ENCODE measurements around the gene VPS35L. TPM values are rescaled to one million over a fixed set of nuclear protein-coding genes. Genes with fewer than 3 reads are reported as not detected.

VPS35L gene
- total and polyA plus RNA-seq, 2 of the 13 experiments (the other 11 are each of a cell fraction or from before 2014, with no cell fraction given), result 1.4 to 1.6 TPM

- H3K36me3 ChIP-seq (replicated peaks in 1 of 2; ENCODE audit: control insufficient read depth in 1 of 2, insufficient read depth in 2 of 2, low read length in 2 of 2), result no peaks in the 10 kb centered on the region
- POLR2A ChIA-PET, result no interaction called here
These were observed 128.1 kb downstream of the VPS35L start for GRCh38 chr16:19683453-19684236.

DNA sequence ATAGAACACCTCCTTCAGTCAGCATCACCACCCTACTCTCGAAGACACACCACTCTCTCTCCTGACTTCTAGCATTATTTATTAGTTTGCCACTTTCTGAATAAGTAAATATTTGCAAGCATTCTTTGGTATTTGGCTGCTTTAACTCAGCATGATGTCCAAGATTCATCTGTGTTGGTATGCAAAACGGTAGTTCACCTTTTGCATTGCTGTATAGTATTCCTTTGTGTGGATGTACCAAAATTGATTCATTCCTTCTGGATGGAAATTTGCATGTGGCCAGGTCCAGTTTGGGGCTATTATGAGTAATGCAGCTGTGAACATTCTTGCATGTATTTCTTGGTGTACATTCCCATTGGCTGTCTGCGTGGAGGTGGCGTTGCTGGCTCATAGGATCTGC lies 129.7 kb downstream of the VPS35L start:
- Histone ChIP-seq H3K9me3 (ENCODE audit: low read length) (no peaks in the 10 kb centered on the region), H4K20me1 (ENCODE audit: insufficient read depth, low read length) (no peaks in the 10 kb centered on the region), H3K4me1 (ENCODE audit: insufficient read depth, low read length) (no peaks in the 10 kb centered on the region), H3K9ac (ENCODE audit: insufficient read depth, low read depth, low read length) (no peak overlapping the region), H3K4me3 (replicated peaks in 1 of 3; ENCODE audit: insufficient read depth in 1 of 3, low read depth in 2 of 3, low read length in 3 of 3) (no peak overlapping the region), H3K4me2 (ENCODE audit: low read depth, low read length) (no peak overlapping the region), H3K36me3 (replicated peaks in 1 of 2; ENCODE audit: control insufficient read depth in 1 of 2, insufficient read depth in 2 of 2, low read length in 2 of 2) (no peaks in the 10 kb centered on the region), H2AFZ (ENCODE audit: low read length) (no peak overlapping the region), H3K79me2 (ENCODE audit: insufficient read depth, low read length) (no peaks in the 10 kb centered on the region), H3K27ac (ENCODE audit: extremely low read length, insufficient read depth, low read length) (no peak overlapping the region), H3K27me3 (ENCODE audit: control insufficient read depth in 1 of 2, insufficient read depth in 2 of 2, low read length in 2 of 2) (no peaks in the 10 kb centered on the region)
- BruUV-seq (replicated peaks), result no TSS peak
- 0 out of 2 replicates have a peak, but pooled peaks have one; percentile 35 for TF ChIP-seq ZNF260 (CRISPR knock-in tag; IDR thresholded peaks at IDR 0.05; ENCODE audit: borderline replicate concordance, low read depth)
- TF ChIP-seq NFE2L1 (CRISPR knock-in tag; IDR thresholded peaks at IDR 0.05; ENCODE audit: borderline replicate concordance), result no peak
- ChIA-PET POLR2A (no interaction called here), CTCF (ENCODE audit: low intra/inter-chr PET ratio, low total read pairs) (no interaction called here)
- intact Hi-C loops (cut with micrococcal nuclease; ENCODE audit: unreplicated experiment), result no loop called here
- FAIRE-seq (peak; percentile 15), ATAC-seq (no peak), DNase-seq (ENCODE audit: low spot score) (no peak)
- 88% methylated on average over 4 of the region's 4 CpGs for WGBS (ENCODE audit: low lambda C conversion rate)
- in situ Hi-C loops (cut with HindIII; ENCODE audit: extremely low pct_ligation_motif_present, low pct_unique_long_range_greater_than_20kb), result no loop called here

More at GRCh38 chr16:19683453-19684236, 128.1 kb downstream of the VPS35L start:
- H3K4me2 ChIP-seq (ENCODE audit: low read depth, low read length), result no peak overlapping the region
- intact Hi-C loops (cut with micrococcal nuclease; ENCODE audit: unreplicated experiment), result no loop called here
- ATAC-seq (no peak), DNase-seq (ENCODE audit: low spot score) (no peak), FAIRE-seq (peak; percentile 15)
- no TSS peak for BruUV-seq (replicated peaks)
- TF ChIP-seq NFATC3 (CRISPR knock-in tag; IDR thresholded peaks at IDR 0.05) (no peak), IKZF1 (IDR thresholded peaks at IDR 0.05) (no peak), HNRNPLL (IDR thresholded peaks at IDR 0.05; ENCODE audit: low read depth, low read length, poor library complexity, severe bottlenecking) (no peak), ARNT2 (CRISPR knock-in tag; IDR thresholded peaks at IDR 0.05; ENCODE audit: low read depth) (no peak), HDAC6 (IDR thresholded peaks at IDR 0.05; ENCODE audit: low read depth, low read length) (no peak), MBD4 (IDR thresholded peaks at IDR 0.05; ENCODE audit: borderline replicate concordance, low read length) (no peak), HHEX (CRISPR knock-in tag; IDR thresholded peaks at IDR 0.05) (no peak), ZSCAN22 (CRISPR knock-in tag; IDR thresholded peaks at IDR 0.05) (no peak), ZNF558 (CRISPR knock-in tag; IDR thresholded peaks at IDR 0.05; ENCODE audit: borderline replicate concordance) (no peak), KDM4B (CRISPR knock-in tag; IDR thresholded peaks at IDR 0.05) (no peak), LCORL (IDR thresholded peaks at IDR 0.05) (no peak), LCORL (CRISPR knock-in tag; IDR thresholded peaks at IDR 0.05) (no peak), PRMT3 (CRISPR knock-in tag; IDR thresholded peaks at IDR 0.05; ENCODE audit: borderline replicate concordance, low read depth) (no peak), ERF (CRISPR knock-in tag; IDR thresholded peaks at IDR 0.05) (no peak), SMAD1 (CRISPR knock-in tag; IDR thresholded peaks at IDR 0.05; ENCODE audit: borderline replicate concordance, low read depth) (no peak), ZNF605 (CRISPR knock-in tag; IDR thresholded peaks at IDR 0.05) (no peak)
- no peaks in the 10 kb centered on the region for H3K79me2 ChIP-seq (ENCODE audit: insufficient read depth, low read length)
- no peak overlapping the region for H3K27ac ChIP-seq (ENCODE audit: extremely low read length, insufficient read depth, low read length)
- no peak overlapping the region for H3K4me3 ChIP-seq (replicated peaks in 1 of 3; ENCODE audit: insufficient read depth in 1 of 3, low read depth in 2 of 3, low read length in 3 of 3)
- H2AFZ ChIP-seq (ENCODE audit: low read length), result no peak overlapping the region
- in situ Hi-C loops (cut with HindIII; ENCODE audit: extremely low pct_ligation_motif_present, low pct_unique_long_range_greater_than_20kb), result no loop called here
- H4K20me1 ChIP-seq (ENCODE audit: insufficient read depth, low read length), result no peaks in the 10 kb centered on the region
- H3K27me3 ChIP-seq (ENCODE audit: control insufficient read depth in 1 of 2, insufficient read depth in 2 of 2, low read length in 2 of 2), result no peaks in the 10 kb centered on the region
- 76% methylated on average over 6 of the region's 6 CpGs for WGBS (ENCODE audit: low lambda C conversion rate)
- H3K9ac ChIP-seq (ENCODE audit: insufficient read depth, low read depth, low read length), result no peak overlapping the region
- CTCF ChIA-PET (ENCODE audit: low intra/inter-chr PET ratio, low total read pairs), result no interaction called here
- no peaks in the 10 kb centered on the region for H3K4me1 ChIP-seq (ENCODE audit: insufficient read depth, low read length)
- no peaks in the 10 kb centered on the region for H3K9me3 ChIP-seq (ENCODE audit: low read length)

Data from HepG2 (cell line).